Mesendoderm (in vitro differentiated cells): ENCODE measurements around the gene SLC40A1.

Source experiments
- DNase-seq: peaks from one replicate; pipeline ENCODE4 v3.0.0; 2013
- H2AK5ac ChIP-seq: 2 replicates; pipeline ENCODE4 v1.6.1; 2013; ENCODE audit warnings: low read length, inconsistent platforms
- H2BK120ac ChIP-seq: 2 replicates; pipeline ENCODE4 v1.6.1; 2013; ENCODE audit warnings: low read depth, mild to moderate bottlenecking, low read length, moderate library complexity, mixed read lengths
- H2BK15ac ChIP-seq: replicated peaks from 2 replicates; pipeline ENCODE4 v1.6.1; 2013; ENCODE audit warnings: low read depth, mild to moderate bottlenecking, moderate library complexity
- H2BK5ac ChIP-seq: 2 replicates; pipeline ENCODE4 v1.6.1; 2013; ENCODE audit warnings: low read length, inconsistent platforms
- H3K18ac ChIP-seq: 2 replicates; pipeline ENCODE4 v1.6.1; 2013; ENCODE audit warnings: mild to moderate bottlenecking, low read length, mixed read lengths
- H3K23ac ChIP-seq: one replicate; pipeline ENCODE4 v1.6.1; 2013; ENCODE audit warnings: low read length
- H3K27ac ChIP-seq: 2 replicates; pipeline ENCODE4 v1.5.1; 2013; ENCODE audit warnings: low read depth, mild to moderate bottlenecking, inconsistent platforms, low read length, moderate library complexity
- H3K27me3 ChIP-seq: 2 replicates; pipeline ENCODE4 v1.6.1; 2013; ENCODE audit warnings: low read length, control low read depth, mild to moderate bottlenecking, inconsistent platforms; ENCODE audit not compliant: insufficient read depth, poor library complexity
- H3K36me3 ChIP-seq: 2 replicates; pipeline ENCODE4 v1.6.1; 2013; ENCODE audit warnings: low read length, inconsistent platforms; ENCODE audit not compliant: control insufficient read depth, insufficient read depth
- H3K4ac ChIP-seq: one replicate; pipeline ENCODE4 v1.6.1; 2013; ENCODE audit warnings: low read depth, mild to moderate bottlenecking, low read length, moderate library complexity
- H3K4me1 ChIP-seq: 2 replicates; pipeline ENCODE4 v1.6.1; 2013; ENCODE audit warnings: low read depth, low read length, inconsistent platforms; ENCODE audit not compliant: control insufficient read depth
- H3K4me2 ChIP-seq: 2 replicates; pipeline ENCODE4 v1.6.1; 2013; ENCODE audit warnings: low read length
- H3K4me3 ChIP-seq: 2 replicates; pipeline ENCODE4 v1.5.1; 2013; ENCODE audit warnings: mild to moderate bottlenecking, low read length
- H3K56ac ChIP-seq: one replicate; pipeline ENCODE4 v1.6.1; 2013; ENCODE audit warnings: low read length
- H3K79me1 ChIP-seq: 2 replicates; pipeline ENCODE4 v1.6.1; 2013; ENCODE audit warnings: low read length, inconsistent platforms
- H3K79me2 ChIP-seq: 2 replicates; pipeline ENCODE4 v1.6.1; 2013; ENCODE audit warnings: mild to moderate bottlenecking, low read length; ENCODE audit not compliant: control insufficient read depth, insufficient read depth
- H3K9ac ChIP-seq: 2 replicates; pipeline ENCODE4 v1.6.1; 2013; ENCODE audit warnings: low read length, inconsistent platforms
- H4K5ac ChIP-seq: one replicate; pipeline ENCODE4 v1.6.1; 2013; ENCODE audit warnings: low read length
- H4K8ac ChIP-seq: one replicate; pipeline ENCODE4 v1.6.1; 2013; ENCODE audit warnings: low read depth, mild to moderate bottlenecking, control low read depth, low read length, moderate library complexity
- WGBS: extraction: QIAGEN DNeasy Blood & Tissue Kit; methylation state at CpG from one replicate; pipeline ENCODE4 v1.1.7; 2013; ENCODE audit warnings: low lambda C conversion rate, missing lambda C conversion rate; ENCODE audit not compliant: insufficient coverage; ENCODE audit errors: extremely low coverage; 5-methylcytosine and 5-hydroxymethylcytosine counted together

SLC40A1 gene

DNA sequence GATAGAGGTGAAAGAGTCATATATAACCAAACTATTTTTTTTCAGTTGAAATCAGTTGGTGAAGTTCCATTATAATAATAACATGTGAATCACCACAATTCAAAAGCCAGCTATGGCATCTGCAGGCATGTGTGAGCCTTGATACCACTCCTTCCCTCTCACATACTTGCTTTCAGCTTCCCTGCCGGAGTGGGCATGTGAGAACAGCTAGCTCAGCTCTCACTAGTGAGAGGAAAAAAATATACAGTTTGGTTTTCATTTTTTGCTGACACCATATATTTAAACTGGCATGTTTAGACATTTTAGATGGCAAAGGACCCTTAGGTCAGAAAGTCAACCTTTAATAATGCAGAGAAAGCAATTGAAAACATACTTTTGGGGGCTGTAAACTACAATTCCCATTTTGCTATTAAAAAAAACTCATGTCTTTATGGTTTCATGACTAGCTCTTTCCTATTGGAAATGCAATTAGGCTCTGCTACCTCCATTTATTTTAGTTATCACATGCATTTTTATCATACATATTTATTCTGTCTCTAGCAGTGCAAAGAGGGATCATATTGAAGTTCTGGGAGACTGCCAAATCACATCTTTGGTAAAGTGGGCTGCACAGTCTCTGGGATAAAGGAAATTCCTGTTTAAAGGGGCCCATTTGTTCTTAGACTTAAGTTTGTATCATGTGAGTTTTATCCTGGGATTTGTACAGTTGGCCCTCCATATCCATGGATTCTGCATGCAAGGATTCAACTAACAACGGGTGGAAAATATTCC lies 33.2 kb upstream of the SLC40A1 start:
- Histone ChIP-seq H2BK120ac (no peak overlapping the region), H3K79me2 (no peaks in the 10 kb centered on the region), H3K27ac (no peak overlapping the region), H4K5ac (no peak overlapping the region), H3K4me2 (no peak overlapping the region), H2BK5ac (no peak overlapping the region), H3K4ac (no peak overlapping the region), H4K8ac (no peak overlapping the region), H3K79me1 (no peaks in the 10 kb centered on the region), H3K4me1 (no peaks in the 10 kb centered on the region), H3K23ac (no peak overlapping the region), H3K56ac (no peak overlapping the region), H3K27me3 (no peaks in the 10 kb centered on the region), H2BK15ac (no peak overlapping the region), H3K4me3 (no peak overlapping the region), H2AK5ac (no peak overlapping the region), H3K36me3 (no peaks in the 10 kb centered on the region), H3K9ac (no peak overlapping the region), H3K18ac (peak overlapping the region; percentile 30)
- no CpG with 5 or more reads among the region's 2 CpGs for WGBS
- DNase-seq, result peak; percentile 41

DNA sequence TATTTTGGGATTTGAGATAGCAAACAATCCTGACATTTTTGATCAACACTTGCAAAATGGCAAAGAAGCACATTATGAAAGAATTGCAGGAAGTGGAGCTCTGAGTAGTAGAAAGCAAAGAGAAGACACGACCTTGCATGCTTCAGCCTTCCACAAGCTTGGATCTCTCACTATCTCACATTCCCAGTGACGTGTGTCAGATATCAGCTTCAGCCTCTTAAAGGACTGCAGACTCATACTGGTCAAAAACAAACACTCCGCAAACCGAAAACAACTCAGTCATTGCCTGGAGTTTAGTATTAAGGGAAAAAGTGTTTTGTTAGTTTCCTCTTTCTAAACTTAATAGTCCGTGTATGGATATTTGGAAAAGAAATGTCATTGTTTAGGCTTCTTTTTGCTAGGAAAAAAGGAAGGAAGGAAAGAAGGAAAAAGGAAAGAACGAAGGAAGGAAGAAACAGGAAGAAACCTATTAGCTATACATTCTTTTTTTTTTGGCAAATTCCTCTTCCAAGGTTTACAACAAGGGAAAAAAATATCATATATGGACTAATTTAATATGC lies 32.6 kb upstream of the SLC40A1 start:
- Histone ChIP-seq H3K18ac (no peak overlapping the region), H2BK120ac (no peak overlapping the region), H3K36me3 (no peaks in the 10 kb centered on the region), H4K5ac (no peak overlapping the region), H3K23ac (no peak overlapping the region), H3K27ac (no peak overlapping the region), H3K79me1 (no peaks in the 10 kb centered on the region), H3K9ac (no peak overlapping the region), H3K4me1 (no peaks in the 10 kb centered on the region), H3K4ac (no peak overlapping the region), H3K27me3 (no peaks in the 10 kb centered on the region), H3K79me2 (no peaks in the 10 kb centered on the region), H3K56ac (no peak overlapping the region), H2BK5ac (no peak overlapping the region), H3K4me2 (no peak overlapping the region), H4K8ac (no peak overlapping the region), H2AK5ac (no peak overlapping the region), H2BK15ac (no peak overlapping the region), H3K4me3 (no peak overlapping the region)
- DNase-seq, result peak; percentile 94
- WGBS, result no CpG with 5 or more reads among the region's 6 CpGs

DNA sequence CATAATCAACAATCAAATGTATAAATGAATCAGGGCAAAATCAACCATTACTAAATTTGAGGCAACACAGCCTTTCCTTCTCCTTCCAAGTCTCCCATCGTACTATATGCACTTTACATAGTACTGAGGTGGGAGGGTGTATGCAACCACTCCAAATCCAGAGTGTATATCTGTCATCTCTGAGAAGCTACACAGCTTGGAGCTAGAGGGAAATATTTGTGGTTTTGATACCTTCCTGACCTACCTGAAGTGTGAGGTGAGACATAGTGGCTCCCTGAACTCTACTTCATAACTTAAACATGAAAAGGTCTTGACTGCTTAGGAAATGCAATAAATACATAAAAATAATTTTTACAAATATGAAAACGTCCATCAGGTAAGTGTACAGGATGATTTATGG lies 30.1 kb upstream of the SLC40A1 start:
- H3K56ac ChIP-seq, result no peak overlapping the region
- H2BK15ac ChIP-seq, result no peak overlapping the region
- no peaks in the 10 kb centered on the region for H3K79me1 ChIP-seq
- no peak overlapping the region for H3K23ac ChIP-seq
- H3K9ac ChIP-seq, result no peak overlapping the region
- H3K4me2 ChIP-seq, result no peak overlapping the region
- H4K8ac ChIP-seq, result no peak overlapping the region
- no peak for DNase-seq
- no peak overlapping the region for H4K5ac ChIP-seq
- H3K4ac ChIP-seq, result no peak overlapping the region
- no peak overlapping the region for H3K27ac ChIP-seq
- H3K79me2 ChIP-seq, result no peaks in the 10 kb centered on the region
- H3K4me3 ChIP-seq, result no peak overlapping the region
- H2BK5ac ChIP-seq, result no peak overlapping the region
- H2AK5ac ChIP-seq, result no peak overlapping the region
- no CpG with 5 or more reads among the region's 2 CpGs for WGBS
- no peak overlapping the region for H3K18ac ChIP-seq
- H3K36me3 ChIP-seq, result no peaks in the 10 kb centered on the region
- H3K27me3 ChIP-seq, result no peaks in the 10 kb centered on the region
- no peak overlapping the region for H2BK120ac ChIP-seq
- H3K4me1 ChIP-seq, result no peaks in the 10 kb centered on the region

DNA sequence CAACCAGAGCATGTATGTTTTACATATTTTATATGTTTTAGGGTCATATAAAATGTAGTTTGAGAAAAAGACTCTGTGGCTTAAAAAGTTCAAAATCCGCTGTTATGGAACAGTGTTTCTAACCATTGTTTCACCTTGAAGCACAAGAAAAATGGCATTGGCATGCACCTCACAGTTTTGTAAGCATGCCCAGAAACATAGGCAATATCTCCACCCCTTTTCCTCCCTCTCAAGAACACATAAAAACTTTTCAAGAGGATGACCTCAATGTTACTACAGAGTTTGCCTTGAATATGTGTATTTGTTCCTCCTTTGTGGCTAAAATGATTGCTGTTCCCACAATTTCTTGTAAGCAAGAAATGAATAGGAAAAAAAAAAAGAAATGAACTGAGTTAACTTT lies 29.3 kb upstream of the SLC40A1 start:
- Histone ChIP-seq H3K4ac (no peak overlapping the region), H3K27me3 (no peaks in the 10 kb centered on the region), H3K18ac (no peak overlapping the region), H2AK5ac (no peak overlapping the region), H3K56ac (no peak overlapping the region), H4K5ac (no peak overlapping the region), H2BK5ac (no peak overlapping the region), H4K8ac (no peak overlapping the region), H3K4me3 (no peak overlapping the region), H2BK120ac (no peak overlapping the region), H3K4me1 (no peaks in the 10 kb centered on the region), H3K79me1 (no peaks in the 10 kb centered on the region), H3K9ac (no peak overlapping the region), H3K4me2 (no peak overlapping the region), H2BK15ac (no peak overlapping the region), H3K23ac (no peak overlapping the region), H3K36me3 (no peaks in the 10 kb centered on the region), H3K79me2 (no peaks in the 10 kb centered on the region), H3K27ac (no peak overlapping the region)
- WGBS, result no CpG with 5 or more reads among the region's 1 CpG
- DNase-seq, result no peak

DNA sequence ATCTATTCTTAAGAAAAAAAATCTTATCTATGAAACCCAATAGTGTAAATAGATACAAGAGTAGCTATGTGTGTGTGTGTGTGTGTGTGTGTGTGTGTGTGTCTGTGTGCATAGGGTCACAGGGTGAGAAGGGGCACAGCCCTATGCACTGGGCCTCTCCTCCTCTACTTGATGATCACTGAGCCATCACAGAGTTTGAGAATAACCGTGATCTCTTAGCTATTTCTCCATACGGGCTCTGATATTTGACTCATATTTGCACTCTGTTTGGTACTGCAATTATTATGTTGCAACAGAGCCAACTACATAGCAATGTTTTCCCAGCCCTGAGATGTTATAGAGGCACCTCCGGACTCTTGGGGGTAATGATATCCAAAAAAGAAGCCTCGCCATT lies 28.8 kb upstream of the SLC40A1 start:
- Histone ChIP-seq H3K56ac (no peak overlapping the region), H3K36me3 (no peaks in the 10 kb centered on the region), H3K4me3 (no peak overlapping the region), H3K23ac (no peak overlapping the region), H3K4me2 (no peak overlapping the region), H3K4me1 (no peaks in the 10 kb centered on the region), H3K9ac (no peak overlapping the region), H3K79me1 (no peaks in the 10 kb centered on the region), H2BK15ac (no peak overlapping the region), H3K79me2 (no peaks in the 10 kb centered on the region), H3K18ac (no peak overlapping the region), H4K5ac (no peak overlapping the region), H2BK5ac (no peak overlapping the region), H3K27me3 (no peaks in the 10 kb centered on the region), H2AK5ac (no peak overlapping the region), H2BK120ac (no peak overlapping the region), H4K8ac (no peak overlapping the region), H3K27ac (no peak overlapping the region), H3K4ac (no peak overlapping the region)
- WGBS, result no CpG with 5 or more reads among the region's 4 CpGs
- no peak for DNase-seq
